ENCODE measurements around the gene LYSMD1. TPM values are rescaled to one million over a fixed set of nuclear protein-coding genes. Genes with fewer than 3 reads are reported as not detected.

Gene LYSMD1
- total RNA-seq, 1 experiment from 2014 or later, result 5.1 TPM

- intact Hi-C loops (cut with micrococcal nuclease; ENCODE audit: unreplicated experiment) (no loop called here), in situ Hi-C loops (cut with HindIII; ENCODE audit: low pct_unique_long_range_greater_than_20kb, low sequenced_read_pairs) (no loop called here)
- TF ChIP-seq POLR2AphosphoS5 (IDR thresholded peaks at IDR 0.05; ENCODE audit: low read depth, low read length), result no peak
- TF ChIP-seq TCF7L2 (IDR thresholded peaks at IDR 0.05; ENCODE audit: low read depth, low read length), result no peak
- no peak for TF ChIP-seq CTCF (IDR thresholded peaks at IDR 0.05)
- no peak for TF ChIP-seq SIN3A (IDR thresholded peaks at IDR 0.05; ENCODE audit: borderline replicate concordance, insufficient read depth, low read depth, low read length)
- no peak for TF ChIP-seq REST (IDR thresholded peaks at IDR 0.05; ENCODE audit: insufficient read depth in 1 of 2, low read depth in 2 of 2, low read length in 1 of 2)
- H3K27ac ChIP-seq (ENCODE audit: low read length), result no peak overlapping the region
- no peak overlapping the region for H3K4me3 ChIP-seq (ENCODE audit: low read depth in 2 of 2, low read length in 2 of 2)
- no TSS peak for BruUV-seq (replicated peaks)
- ATAC-seq (no peak), DNase-seq (ENCODE audit: low read depth, low spot score) (no peak)
- no peaks in the 10 kb centered on the region for H3K4me1 ChIP-seq (ENCODE audit: control insufficient read depth, insufficient read depth, low read length)
- H3K36me3 ChIP-seq (ENCODE audit: control insufficient read depth, insufficient read depth, low read length), result no peaks in the 10 kb centered on the region
- H3K27me3 ChIP-seq (ENCODE audit: control insufficient read depth, insufficient read depth, low read length), result no peaks in the 10 kb centered on the region
- ChIA-PET CTCF (no interaction called here), POLR2A (interaction anchor here (0.6 kb wide), 1 partner anchor 275 kb away, joined by 3 read pairs; no protein-coding TSS in a partner anchor)
- H3K9me3 ChIP-seq (ENCODE audit: control insufficient read depth, insufficient read depth, low read depth, low read length), result no peaks in the 10 kb centered on the region
Observed at GRCh38 chr1:151128800-151129199, 36.9 kb downstream of the LYSMD1 start.

- Histone ChIP-seq H3K9me3 (ENCODE audit: control insufficient read depth, insufficient read depth, low read depth, low read length) (no peaks in the 10 kb centered on the region), H3K27ac (ENCODE audit: low read length) (no peak overlapping the region), H3K4me1 (ENCODE audit: control insufficient read depth, insufficient read depth, low read length) (no peaks in the 10 kb centered on the region), H3K36me3 (ENCODE audit: control insufficient read depth, insufficient read depth, low read length) (no peaks in the 10 kb centered on the region), H3K27me3 (ENCODE audit: control insufficient read depth, insufficient read depth, low read length) (no peaks in the 10 kb centered on the region), H3K4me3 (ENCODE audit: low read depth in 2 of 2, low read length in 2 of 2) (no peak overlapping the region)
- ChIA-PET POLR2A (no interaction called here), CTCF (interaction anchor here (0.6 kb wide), 1 partner anchor 51 kb away, joined by 8 read pairs; no protein-coding TSS in a partner anchor)
- TF ChIP-seq TCF7L2 (IDR thresholded peaks at IDR 0.05; ENCODE audit: low read depth, low read length) (no peak), CTCF (IDR thresholded peaks at IDR 0.05) (no peak), SIN3A (IDR thresholded peaks at IDR 0.05; ENCODE audit: borderline replicate concordance, insufficient read depth, low read depth, low read length) (no peak), POLR2AphosphoS5 (IDR thresholded peaks at IDR 0.05; ENCODE audit: low read depth, low read length) (no peak), REST (IDR thresholded peaks at IDR 0.05; ENCODE audit: insufficient read depth in 1 of 2, low read depth in 2 of 2, low read length in 1 of 2) (no peak)
- DNase-seq (ENCODE audit: low read depth, low spot score) (no peak), ATAC-seq (no peak)
- in situ Hi-C loops (cut with HindIII; ENCODE audit: low pct_unique_long_range_greater_than_20kb, low sequenced_read_pairs) (no loop called here), intact Hi-C loops (cut with micrococcal nuclease; ENCODE audit: unreplicated experiment) (no loop called here)
- BruUV-seq (replicated peaks), result TSS peak; percentile 75
Observed at GRCh38 chr1:151124763-151125403, 40.8 kb downstream of the LYSMD1 start.

Measured in Panc1 (cell line).